Fibroblast of pulmonary artery (primary cell): ENCODE data around the gene SLC43A2.

ENCODE experiments used
- DNase-seq: peaks from one replicate; pipeline ENCODE4 v3.0.0-alpha.2; 2010; ENCODE audit warnings: low read depth
- H3K4me3 ChIP-seq: replicated peaks from 2 replicates; pipeline ENCODE4 v1.5.1; 2011; ENCODE audit warnings: low read depth, mild to moderate bottlenecking, control low read depth, low read length, moderate library complexity
- TF ChIP-seq, protein P1 (sequence below): IDR thresholded peaks from 2 replicates; pipeline ENCODE4 v1.5.1; 2011; ENCODE audit warnings: mild to moderate bottlenecking, control low read depth, low read length, inconsistent platforms; ENCODE audit errors: missing control alignments

Gene SLC43A2

DNA sequence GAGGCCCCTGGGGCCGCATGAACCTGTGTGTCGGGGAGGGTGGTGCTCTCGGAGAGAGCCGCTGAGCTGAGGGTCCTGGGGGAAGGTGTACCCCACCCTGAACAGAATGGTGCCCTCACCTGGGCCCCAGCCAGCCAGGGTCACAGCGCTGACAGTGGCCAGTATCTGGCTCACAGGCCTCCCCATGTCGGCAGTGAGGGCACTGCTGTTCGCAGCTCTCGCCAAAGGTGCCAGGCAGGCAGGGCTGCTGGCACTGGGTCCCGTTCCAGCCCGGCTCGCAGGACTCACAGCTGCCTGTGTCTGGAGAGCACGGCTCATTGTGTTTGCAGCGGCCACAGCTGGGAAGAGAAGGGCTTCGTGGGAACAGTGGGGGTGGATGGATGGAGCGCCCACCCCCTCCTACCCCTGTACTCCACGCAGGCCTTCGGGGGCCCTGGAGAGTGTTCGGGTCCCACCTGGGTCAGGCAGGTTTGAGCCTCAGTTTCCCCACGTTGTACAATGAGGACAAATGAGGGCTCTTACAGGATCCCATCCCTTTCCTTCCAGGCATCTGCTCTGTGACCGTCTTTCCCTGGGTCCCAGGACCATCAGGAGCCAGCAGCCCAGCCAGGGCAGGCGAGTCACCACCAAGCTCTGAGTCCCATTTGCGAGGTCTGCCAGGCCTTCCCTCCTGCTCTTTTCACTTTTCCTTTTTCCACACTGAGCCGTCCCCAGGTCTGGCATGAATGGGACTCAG is 11.9 kb upstream of the SLC43A2 start:
- DNase-seq: no peak
- H3K4me3 ChIP-seq: no peak overlapping the region
- TF ChIP-seq, protein P1, sequence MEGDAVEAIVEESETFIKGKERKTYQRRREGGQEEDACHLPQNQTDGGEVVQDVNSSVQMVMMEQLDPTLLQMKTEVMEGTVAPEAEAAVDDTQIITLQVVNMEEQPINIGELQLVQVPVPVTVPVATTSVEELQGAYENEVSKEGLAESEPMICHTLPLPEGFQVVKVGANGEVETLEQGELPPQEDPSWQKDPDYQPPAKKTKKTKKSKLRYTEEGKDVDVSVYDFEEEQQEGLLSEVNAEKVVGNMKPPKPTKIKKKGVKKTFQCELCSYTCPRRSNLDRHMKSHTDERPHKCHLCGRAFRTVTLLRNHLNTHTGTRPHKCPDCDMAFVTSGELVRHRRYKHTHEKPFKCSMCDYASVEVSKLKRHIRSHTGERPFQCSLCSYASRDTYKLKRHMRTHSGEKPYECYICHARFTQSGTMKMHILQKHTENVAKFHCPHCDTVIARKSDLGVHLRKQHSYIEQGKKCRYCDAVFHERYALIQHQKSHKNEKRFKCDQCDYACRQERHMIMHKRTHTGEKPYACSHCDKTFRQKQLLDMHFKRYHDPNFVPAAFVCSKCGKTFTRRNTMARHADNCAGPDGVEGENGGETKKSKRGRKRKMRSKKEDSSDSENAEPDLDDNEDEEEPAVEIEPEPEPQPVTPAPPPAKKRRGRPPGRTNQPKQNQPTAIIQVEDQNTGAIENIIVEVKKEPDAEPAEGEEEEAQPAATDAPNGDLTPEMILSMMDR: no peak

DNA sequence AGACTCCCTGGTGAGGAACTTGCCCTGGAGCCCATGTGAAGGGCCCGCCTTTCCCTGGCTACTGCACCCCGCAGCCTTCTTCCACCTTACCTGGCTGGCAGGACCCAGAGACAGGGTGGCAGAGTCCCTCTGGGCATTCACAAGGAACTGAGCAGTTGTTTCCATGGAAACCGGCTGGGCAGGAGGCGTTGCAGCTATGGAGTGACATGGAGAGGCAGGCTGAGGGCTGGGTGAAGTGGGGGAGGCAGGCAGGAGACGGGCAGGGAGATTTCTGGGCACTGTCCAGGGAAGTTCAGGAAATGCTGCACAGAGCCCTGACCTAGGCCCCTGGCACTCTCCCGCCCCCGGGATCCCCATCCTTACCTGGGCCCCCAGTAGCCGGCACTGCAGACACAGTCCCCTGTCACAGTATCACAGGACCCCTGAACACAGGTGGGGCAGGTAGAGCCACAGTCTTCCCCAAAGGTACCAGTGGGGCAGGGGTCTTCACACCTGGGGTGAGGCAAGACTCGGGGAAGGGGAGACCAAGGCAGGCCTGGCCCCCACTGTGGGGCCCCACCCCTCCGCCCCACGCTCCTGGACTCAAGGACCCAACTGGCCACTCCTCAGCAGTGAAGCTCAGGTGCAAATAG is 11.0 kb upstream of the SLC43A2 start:
- H3K4me3 ChIP-seq: no peak overlapping the region
- DNase-seq: no peak
- TF ChIP-seq, protein P1: no peak

DNA sequence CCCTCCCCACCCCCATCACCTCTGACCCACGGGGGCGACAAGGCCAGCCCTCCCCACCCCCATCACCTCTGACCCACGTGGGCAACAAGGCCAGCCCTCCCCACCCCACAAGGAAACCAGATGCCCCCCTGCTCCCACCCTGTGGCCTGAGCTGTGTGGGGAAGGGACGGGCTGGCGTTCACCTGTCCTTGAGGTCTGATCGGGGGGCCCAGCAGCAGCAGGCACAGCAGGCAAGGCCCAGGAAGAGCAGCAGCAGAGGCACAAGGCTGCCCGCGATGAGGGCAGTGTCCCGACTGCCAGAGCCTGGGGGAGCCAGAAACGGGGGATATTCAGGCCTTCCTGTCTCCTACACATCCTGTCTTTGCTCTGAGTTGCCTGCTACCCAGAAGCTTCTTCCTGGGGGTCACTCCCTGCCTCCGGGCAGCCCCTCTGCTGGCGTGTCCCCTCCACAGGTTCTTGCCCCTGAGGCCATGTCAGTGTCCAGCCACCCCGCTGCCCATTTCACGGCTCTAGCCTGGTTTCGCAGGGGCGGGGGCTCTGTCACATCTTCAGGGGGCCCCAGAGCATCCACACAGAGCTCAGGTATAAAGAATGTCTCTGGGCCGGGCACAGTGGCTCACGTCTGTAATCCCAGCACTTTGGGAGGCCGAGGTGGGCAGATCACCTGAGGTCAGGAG is 10.1 kb upstream of the SLC43A2 start:
- no peak for DNase-seq
- H3K4me3 ChIP-seq: no peak overlapping the region
- TF ChIP-seq, protein P1: no peak

DNA sequence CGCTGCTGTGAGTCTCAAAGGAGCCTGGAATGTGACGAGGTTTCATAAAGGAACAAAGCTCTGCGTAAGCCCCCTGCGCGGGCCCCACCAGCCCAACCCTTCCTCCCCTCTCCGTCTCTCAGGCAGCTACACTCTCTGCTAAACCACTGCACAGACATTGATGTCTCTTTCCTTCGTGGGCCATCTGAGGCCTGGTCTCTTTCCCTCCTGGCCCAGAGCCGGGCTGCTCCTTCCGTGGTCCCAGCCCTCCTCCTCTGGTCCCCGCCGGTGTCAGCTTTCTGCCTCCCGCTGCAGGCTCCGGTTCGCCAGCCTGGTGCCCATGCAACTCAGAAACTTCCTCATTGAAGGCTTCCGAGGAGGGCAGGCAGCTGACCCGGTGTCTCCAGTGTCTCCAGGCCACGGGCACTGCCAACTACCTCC is 9.5 kb upstream of the SLC43A2 start:
- no peak overlapping the region for H3K4me3 ChIP-seq
- TF ChIP-seq, protein P1: no peak
- no peak for DNase-seq

DNA sequence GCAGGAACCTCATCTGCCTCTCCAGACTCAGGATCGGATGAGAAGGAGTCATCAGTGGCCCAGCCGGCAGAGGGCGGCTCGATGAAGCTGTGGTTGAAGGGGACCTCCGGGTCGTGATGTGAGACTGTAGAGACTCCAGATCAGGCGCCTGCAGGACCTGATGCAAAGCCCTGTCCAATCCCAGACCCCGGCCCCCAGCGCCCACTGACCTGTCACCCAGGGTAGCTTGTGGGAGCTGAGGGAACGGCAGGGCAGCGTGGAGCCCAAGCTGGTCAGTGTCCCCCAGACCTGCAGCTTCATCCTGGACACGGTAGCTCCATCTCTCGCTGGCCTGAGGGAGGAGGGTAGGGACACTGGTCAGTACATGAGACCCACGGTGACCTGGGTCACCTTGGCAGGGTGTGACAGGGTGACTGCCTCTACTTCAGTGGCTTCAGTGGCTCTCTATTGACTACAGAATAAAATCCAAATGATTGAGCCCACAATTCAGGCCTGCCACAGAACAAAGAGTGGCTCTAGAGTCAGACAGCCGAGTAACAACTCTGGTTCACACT is 8.2 kb upstream of the SLC43A2 start:
- TF ChIP-seq, protein P1: no peak
- DNase-seq: no peak
- H3K4me3 ChIP-seq: no peak overlapping the region

DNA sequence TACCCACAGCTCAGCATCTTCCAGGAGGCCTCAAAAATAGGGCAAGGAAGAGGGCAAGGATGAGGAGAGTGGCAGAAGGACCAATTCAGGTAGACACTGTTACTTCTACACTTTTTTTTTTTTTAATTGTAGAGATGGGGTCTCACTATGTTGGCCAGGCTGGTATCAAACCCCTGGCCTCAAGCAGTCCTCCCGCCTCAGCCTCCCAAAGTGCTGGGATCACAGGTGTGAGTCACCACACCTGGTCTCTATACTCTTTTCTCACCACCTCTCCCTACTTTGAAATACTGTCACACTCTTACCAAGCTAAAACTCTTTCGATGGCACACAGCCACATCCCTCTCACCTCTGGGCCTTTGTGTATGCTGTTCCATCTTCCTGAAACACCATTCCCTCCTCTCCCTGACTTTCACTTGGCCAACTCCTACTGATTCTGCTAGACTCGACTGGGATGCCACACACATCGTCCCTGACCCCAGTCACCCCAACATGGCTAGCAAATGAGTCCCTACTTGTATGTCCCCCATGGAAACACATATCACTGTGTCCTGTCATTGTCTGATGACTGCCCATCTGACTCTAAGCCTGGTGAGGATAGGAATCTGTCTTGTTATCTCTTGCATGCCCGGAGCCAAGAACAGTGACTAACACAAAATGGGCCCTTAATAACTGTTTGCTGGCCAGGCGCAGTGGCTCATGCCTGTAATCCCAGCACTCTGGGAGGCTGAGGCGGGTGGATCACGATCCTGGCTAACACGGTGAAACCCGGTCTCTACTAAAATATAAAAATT is 7.2 kb upstream of the SLC43A2 start:
- DNase-seq: no peak
- TF ChIP-seq, protein P1: no peak

More for the DNA sequence above, 7.2 kb upstream of the SLC43A2 start:
- H3K4me3 ChIP-seq: no peak overlapping the region
